Right lung (tissue), 5 donors: ENCODE data around the gene RGPD5. TPM values are rescaled to one million over a fixed set of nuclear protein-coding genes. Genes with fewer than 3 reads are reported as not detected.
"Not testable (repeated sequence)": the region's sequence is repeated elsewhere in the genome, so short reads cannot be mapped to it uniquely, and the experiment has no call there.

Experiments
- DNase-seq, 2 donors: peaks; one replicate each; pipeline ENCODE4 v3.0.0-alpha.2; 2013
- polyA plus RNA-seq, 5 donors: library from polyadenylated mRNA; unstranded; fragments of 120-200 nt; gene quantifications; one replicate each; pipeline versions ENCODE4 v1.2.1 to v1.2.3, GENCODE V29; 2013; ENCODE audit warnings: inconsistent platforms in 1 of 5, low replicate concordance in 1 of 5; ENCODE audit not compliant: insufficient read length in 5 of 5, insufficient read depth in 1 of 5

RGPD5 gene
- polyA plus RNA-seq, 5 donors, result 8.9 to 23.7 (median 20.0) TPM

DNA sequence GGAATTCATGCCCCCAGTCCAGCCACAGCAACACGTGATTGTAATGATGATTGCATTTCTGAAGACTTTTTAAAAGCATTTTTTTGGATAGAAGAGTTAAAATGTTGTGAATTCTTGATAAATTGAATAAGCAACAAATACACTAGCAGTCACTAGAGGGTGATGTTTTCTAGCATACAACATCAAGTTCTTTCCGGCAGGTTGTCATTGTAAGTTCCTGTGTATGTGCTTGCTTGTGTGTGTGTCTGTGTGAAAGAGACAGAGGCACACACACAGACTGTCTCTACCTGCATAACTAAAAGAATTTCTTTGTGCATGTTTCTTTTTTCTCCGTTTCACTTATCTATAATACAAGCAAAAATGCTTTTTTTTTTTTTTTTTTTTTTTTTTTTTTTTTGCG lies 95.8 kb downstream of the RGPD5 start:
- DNase-seq, result not testable (repeated sequence)

DNA sequence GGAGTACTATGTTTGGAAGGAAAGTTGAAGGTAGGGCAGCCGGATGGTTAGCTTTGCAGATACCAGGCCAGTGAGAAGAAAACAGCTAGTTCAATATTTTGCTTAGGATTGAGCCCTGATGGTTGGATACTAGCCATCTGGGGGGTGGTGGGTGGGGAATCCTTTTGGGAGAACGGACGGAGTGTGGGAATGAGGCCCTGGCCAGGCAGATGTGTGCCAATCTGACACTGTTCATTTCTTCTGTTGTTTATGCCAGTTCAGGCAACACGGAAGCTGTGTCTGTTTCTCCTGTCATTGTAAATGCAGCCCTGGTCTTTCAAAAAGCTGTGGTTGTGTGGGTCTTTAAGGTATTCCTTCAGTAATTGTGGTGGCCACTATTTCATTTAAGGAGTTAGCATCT lies 96.9 kb downstream of the RGPD5 start:
- DNase-seq, result not testable (repeated sequence)

GRCh38 chr2:109893736-109894135 lies 99.6 kb downstream of the RGPD5 start:
- DNase-seq, result not testable (repeated sequence)

DNA sequence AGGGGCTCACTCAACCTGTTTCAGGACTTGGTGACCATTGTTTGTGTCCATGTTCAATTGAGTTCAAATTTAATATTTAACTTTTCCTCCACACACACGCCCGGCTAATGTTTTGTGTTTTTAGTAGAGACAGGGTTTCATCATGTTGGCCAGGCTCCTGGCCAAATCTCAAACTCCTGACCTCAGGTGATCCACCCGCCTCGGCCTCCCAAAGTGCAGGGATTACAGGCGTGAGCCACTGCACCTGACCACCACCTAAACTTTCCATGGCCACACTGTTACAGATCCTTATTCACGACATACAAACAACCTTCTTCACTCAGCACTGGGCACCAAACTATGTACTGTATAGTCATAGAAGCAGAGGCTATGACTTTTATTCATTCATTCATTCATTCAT lies 100.0 kb downstream of the RGPD5 start:
- DNase-seq, result not testable (repeated sequence)

GRCh38 chr2:109895090-109895869 lies 101.2 kb downstream of the RGPD5 start:
- DNase-seq, result not testable (repeated sequence)

GRCh38 chr2:109896212-109896611 lies 102.1 kb downstream of the RGPD5 start:
- DNase-seq, result not testable (repeated sequence)

DNA sequence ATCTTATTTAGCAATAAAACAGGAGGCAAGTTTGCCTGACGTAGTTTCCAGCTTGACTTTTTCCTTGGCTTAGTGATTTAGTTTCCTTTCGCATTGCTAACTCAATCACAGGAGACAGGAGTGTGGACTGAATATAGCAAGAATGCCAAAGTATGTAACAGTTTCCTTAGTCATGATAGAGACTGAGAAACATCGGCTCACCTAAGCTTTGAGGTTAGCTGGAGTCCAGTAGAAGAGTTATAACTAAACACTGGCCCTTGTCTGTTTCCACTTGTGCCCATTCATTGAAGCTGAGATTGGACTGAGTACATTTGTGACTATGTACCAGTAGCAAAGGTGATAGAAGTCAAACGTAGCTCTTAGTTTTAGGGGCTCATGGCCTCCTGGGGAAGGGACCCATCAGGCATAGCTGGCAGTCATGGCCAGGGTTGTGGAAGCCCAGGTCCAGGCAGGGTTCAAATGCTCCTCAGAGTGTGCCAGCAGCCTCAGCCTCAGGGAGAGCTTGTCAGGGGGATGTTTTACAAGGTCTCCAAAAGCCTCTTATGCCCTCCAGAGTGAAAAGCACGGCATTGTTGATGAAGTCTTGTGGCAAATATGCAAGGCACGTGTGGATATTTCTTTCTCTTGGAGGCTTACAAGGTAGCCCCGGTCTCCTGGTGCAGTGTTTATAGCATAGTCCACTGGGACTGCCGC lies 103.8 kb downstream of the RGPD5 start:
- DNase-seq, result not testable (repeated sequence)

DNA sequence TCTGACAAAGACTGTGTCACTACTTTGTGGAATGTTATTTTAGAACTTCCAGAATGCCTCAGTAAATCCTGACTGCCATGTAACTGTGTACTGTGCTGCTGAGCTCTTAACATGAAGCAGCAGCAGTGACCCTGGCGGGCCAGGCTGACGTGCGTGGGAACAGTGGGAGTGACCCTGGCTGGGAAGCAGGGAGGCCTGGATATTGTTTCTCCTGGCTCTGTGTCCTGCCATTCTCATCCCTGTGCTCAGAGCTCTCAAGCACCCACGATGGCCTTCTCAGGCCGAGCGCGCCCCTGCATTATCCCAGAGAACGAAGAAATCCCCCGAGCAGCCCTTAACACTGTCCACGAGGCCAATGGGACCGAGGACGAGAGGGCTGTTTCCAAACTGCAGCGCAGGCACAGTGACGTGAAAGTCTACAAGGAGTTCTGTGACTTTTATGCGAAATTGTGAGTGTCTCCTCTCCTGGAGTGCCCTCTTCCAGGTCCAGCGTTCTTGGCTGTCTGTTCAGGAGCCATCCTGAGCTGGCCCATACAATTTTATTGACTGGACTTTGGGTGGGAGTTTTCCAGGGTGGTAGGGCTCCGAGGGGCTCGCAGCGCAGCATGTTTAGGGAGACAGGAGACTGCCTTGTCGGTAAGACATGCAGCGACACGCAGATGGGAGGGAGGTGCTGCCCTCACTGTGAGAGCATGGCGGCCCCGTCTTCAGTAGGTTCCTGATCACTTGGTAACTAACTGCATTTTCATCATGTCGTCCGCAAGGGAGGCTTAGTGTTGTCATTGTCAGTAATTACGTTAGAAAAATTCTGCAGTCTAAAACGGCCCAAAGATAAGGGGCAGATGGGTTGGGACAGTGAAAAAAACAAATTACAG lies 104.6 kb downstream of the RGPD5 start, which contains the start of gene LIMS3:
Gene LIMS3, plus strand, starts transcription at position 227 of the 875 bp plus-strand sequence. Its CDS starts 41 bp downstream, at position 268.
- DNase-seq, result not testable (repeated sequence)

DNA sequence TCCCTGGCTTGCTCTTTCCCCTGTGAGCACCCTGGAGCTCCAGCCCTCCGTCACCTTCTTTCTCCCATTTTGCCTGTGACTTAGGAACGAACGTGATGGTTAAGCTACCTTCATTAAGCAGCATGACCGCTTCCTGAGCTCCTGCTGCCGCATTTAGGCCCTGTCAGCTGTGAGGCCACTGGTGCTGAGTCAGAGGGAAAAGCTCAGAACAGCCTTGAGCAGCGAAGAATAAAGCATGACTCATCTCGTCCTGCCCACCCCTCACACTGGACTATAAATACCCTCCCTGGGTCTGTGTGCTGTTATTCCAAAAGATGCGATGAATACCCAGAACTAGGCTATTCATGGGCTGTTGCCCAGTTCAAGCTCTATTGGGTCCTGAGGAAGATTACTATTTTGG lies 111.7 kb downstream of the RGPD5 start:
- not testable (repeated sequence) for DNase-seq

Other genes starting within 250 kb of the RGPD5 start
- gene SEPTIN10, start 180.3 kb upstream of the RGPD5 start, polyA plus RNA-seq, result 100 to 1,000 TPM in 4 of 5 donors, 10 to 100 TPM in 1; 99.4 to 162 (median 136) TPM
- gene SOWAHC, start 179.9 kb upstream of the RGPD5 start, polyA plus RNA-seq, result 10 to 100 TPM; 10.2 to 13.5 (median 11.2) TPM
- 1 to 10 TPM; 1.6 to 4.1 (median 3.2) TPM for gene LIMS3, start 104.4 kb downstream of the RGPD5 start, polyA plus RNA-seq